HepG2 (cell line): ENCODE measurements around the gene MTARC1. TPM values are rescaled to one million over a fixed set of nuclear protein-coding genes. Genes with fewer than 3 reads are reported as not detected.

Experiments used
- ATAC-seq: fragments of 200-7000 bp; cut with Tn5 transposase; 3 replicates; pipeline ENCODE4 v1.9.1; 2020; ENCODE audit warnings: mild to moderate bottlenecking, moderate library complexity
- BruUV-seq: library from RNA; stranded (reverse); fragments of 400-500 nt; replicated peaks from 2 replicates; lab custom pipeline; 2021; lab: Mats Ljungman, UMichigan
- CTCF ChIA-PET: fragments of 300-600 bp; formaldehyde crosslinking; extraction: SDS; loops from one replicate; lab custom pipeline; 2021; ENCODE audit warnings: low total read pairs, inconsistent platforms, low intra/inter-chr PET ratio; lab: Yijun Ruan, JAX
- POLR2A ChIA-PET: fragments of 350-600 bp; sonication (Branson Sonifier 250); formaldehyde crosslinking; loops from one replicate; lab custom pipeline; 2020; ENCODE audit warnings: antibody characterized with exemption, inconsistent platforms; lab: Yijun Ruan, JAX
- DNase-seq: peaks from one replicate; pipeline ENCODE4 v3.0.0-alpha.2; 2015; ENCODE audit warnings: low spot score
- FAIRE-seq: peaks from 3 replicates; lab custom pipeline; 2011; peaks lifted over from hg19 to GRCh38; lab: Jason Lieb, UNC
- H2AFZ ChIP-seq: one replicate; pipeline ENCODE4 v1.6.1; 2011; ENCODE audit warnings: low read length, inconsistent platforms
- H3K27ac ChIP-seq: fragments of 300-600 bp; 3 replicates; pipeline ENCODE4 v1.8.0; 2011; ENCODE audit warnings: mixed run types, mild to moderate bottlenecking, mixed read lengths, low read length, inconsistent platforms; ENCODE audit not compliant: insufficient read depth; ENCODE audit errors: extremely low read length
- H3K27me3 ChIP-seq, 2 experiments: fragments of 200-600 bp in 1 of 2; 2 replicates in 1 of 2; 3 replicates in 1 of 2; pipeline versions ENCODE4 v1.6.0 to v1.8.0; 2011; ENCODE audit warnings: low read length in 2 of 2, mild to moderate bottlenecking in 2 of 2, moderate library complexity in 2 of 2, inconsistent platforms in 1 of 2; ENCODE audit not compliant: insufficient read depth in 2 of 2, control insufficient read depth in 1 of 2
- H3K36me3 ChIP-seq, 2 experiments: fragments of 200-600 bp in 1 of 2; replicated peaks in 1 of 2; 2 replicates in 1 of 2; 3 replicates in 1 of 2; pipeline versions ENCODE4 v1.5.1 to v1.8.0; 2011; ENCODE audit warnings: low read length in 2 of 2, inconsistent platforms in 1 of 2; ENCODE audit not compliant: insufficient read depth in 2 of 2, control insufficient read depth in 1 of 2
- H3K4me1 ChIP-seq: 2 replicates; pipeline ENCODE4 v1.5.1; 2012; ENCODE audit warnings: low read length, inconsistent platforms; ENCODE audit not compliant: insufficient read depth
- H3K4me2 ChIP-seq: 2 replicates; pipeline ENCODE4 v1.6.0; 2011; ENCODE audit warnings: low read depth, low read length, inconsistent platforms
- H3K4me3 ChIP-seq, 3 experiments: fragments of 200-600 bp in 1 of 3; sonication (generic), shearing (Covaris generic) in 1 of 3; replicated peaks in 1 of 3; 2 replicates each; pipeline ENCODE4 v1.5.1; 2011 to 2016; ENCODE audit warnings: low read length in 3 of 3, inconsistent platforms in 2 of 3, low read depth in 2 of 3, mild to moderate bottlenecking in 2 of 3, control low read depth in 1 of 3, mixed read lengths in 1 of 3; ENCODE audit not compliant: insufficient read depth in 1 of 3
- H3K79me2 ChIP-seq: one replicate; pipeline ENCODE4 v1.6.1; 2011; ENCODE audit warnings: low read length, inconsistent platforms; ENCODE audit not compliant: insufficient read depth
- H3K9ac ChIP-seq: 2 replicates; pipeline ENCODE4 v1.6.0; 2011; ENCODE audit warnings: mild to moderate bottlenecking, low read depth, low read length, inconsistent platforms; ENCODE audit not compliant: insufficient read depth
- H3K9me3 ChIP-seq: 2 replicates; pipeline ENCODE4 v1.5.1; 2012; ENCODE audit warnings: mild to moderate bottlenecking, low read length
- H4K20me1 ChIP-seq: 2 replicates; pipeline ENCODE4 v1.6.0; 2011; ENCODE audit warnings: inconsistent platforms, mild to moderate bottlenecking, low read length, moderate library complexity; ENCODE audit not compliant: insufficient read depth
- CCDC6 ChIP-seq: sonication (generic); formaldehyde crosslinking; IDR thresholded peaks from 2 replicates; pipeline ENCODE4 v1.8.1; 2022; ENCODE audit warnings: mild to moderate bottlenecking, missing genetic modification reagents, moderate library complexity
- FOXA3 ChIP-seq: IDR thresholded peaks from 2 replicates; pipeline ENCODE4 v1.6.1; 2016; ENCODE audit warnings: missing genetic modification reagents, missing compliant biosample characterization
- HNF1B ChIP-seq: sonication (generic); formaldehyde crosslinking; IDR thresholded peaks from 2 replicates; pipeline ENCODE4 v1.5.1; 2020; ENCODE audit warnings: mild to moderate bottlenecking, moderate library complexity, missing genetic modification reagents
- KLF6 ChIP-seq: IDR thresholded peaks from 2 replicates; pipeline ENCODE4 v1.8.0; 2016; ENCODE audit warnings: missing biosample characterization, missing genetic modification reagents
- REPIN1 ChIP-seq: sonication (generic); formaldehyde crosslinking; IDR thresholded peaks from 2 replicates; pipeline ENCODE4 v1.8.0; 2022; ENCODE audit warnings: missing genetic modification reagents, low read depth, mild to moderate bottlenecking, borderline replicate concordance
- RXRB ChIP-seq: IDR thresholded peaks from 2 replicates; pipeline ENCODE4 v1.6.1; 2016; ENCODE audit warnings: borderline replicate concordance, missing genetic modification reagents, missing compliant biosample characterization
- SOX13 ChIP-seq, 3 experiments: fragments of 450-650 bp in 1 of 3; sonication (generic) in 1 of 3; formaldehyde crosslinking in 1 of 3; IDR thresholded peaks in 2 of 3; conservative IDR thresholded peaks in 1 of 3; 2 replicates each; pipeline versions ENCODE4 v1.5.0 to v1.6.1; 2016 to 2020; ENCODE audit warnings: antibody characterized with exemption in 1 of 3, mild to moderate bottlenecking in 1 of 3, missing compliant biosample characterization in 1 of 3, missing genetic modification reagents in 1 of 3, moderate library complexity in 1 of 3
- TARDBP ChIP-seq: sonication (generic); formaldehyde crosslinking; IDR thresholded peaks from 2 replicates; pipeline ENCODE4 v1.8.0; 2022; ENCODE audit warnings: mild to moderate bottlenecking, missing genetic modification reagents
- THYN1 ChIP-seq: sonication (generic); formaldehyde crosslinking; IDR thresholded peaks from 2 replicates; pipeline ENCODE4 v1.8.1; 2023; ENCODE audit warnings: low read depth, mild to moderate bottlenecking, moderate library complexity, missing genetic modification reagents, borderline replicate concordance
- ZNF260 ChIP-seq: sonication (generic); formaldehyde crosslinking; IDR thresholded peaks from 2 replicates; pipeline ENCODE4 v1.4.0; 2020; ENCODE audit warnings: missing genetic modification reagents, low read depth, mild to moderate bottlenecking, borderline replicate concordance
- ZNF430 ChIP-seq: sonication (generic); formaldehyde crosslinking; IDR thresholded peaks from 2 replicates; pipeline ENCODE4 v1.9.0; 2021; ENCODE audit warnings: mild to moderate bottlenecking, missing genetic modification reagents
- ZNF777 ChIP-seq: sonication (generic); formaldehyde crosslinking; IDR thresholded peaks from 2 replicates; pipeline ENCODE4 v1.4.0; 2020; ENCODE audit warnings: missing genetic modification reagents
- ZNF782 ChIP-seq: sonication (generic); formaldehyde crosslinking; IDR thresholded peaks from 2 replicates; pipeline ENCODE4 v1.4.0; 2020; ENCODE audit warnings: missing genetic modification reagents, mild to moderate bottlenecking, borderline replicate concordance
- WGBS: methylation state at CpG from one replicate; pipeline ENCODE4 v1.1.6; 2017; ENCODE audit warnings: low lambda C conversion rate; 5-methylcytosine and 5-hydroxymethylcytosine counted together
- in situ Hi-C: cut with HindIII; loops from 2 replicates; pipeline ENCODE4 v1.10.0; 2017; ENCODE audit warnings: low pct_unique_long_range_greater_than_20kb; ENCODE audit not compliant: extremely low pct_ligation_motif_present
- intact Hi-C: fragments of 100-400 bp; cut with micrococcal nuclease; formaldehyde crosslinking; loops from one replicate; pipeline ENCODE4 v1.10.0; 2022; ENCODE audit not compliant: unreplicated experiment
- polyA plus RNA-seq, 8 experiments: library from polyadenylated mRNA; depleted of rRNA in 3 of 8; stranded (reverse) in 7 of 8; unstranded in 1 of 8; fragments of >200 nt; fragmentation: Illumina TruSeq in 4 of 8; extraction: Trizol in 4 of 8; gene quantifications; 2 replicates each; pipeline versions ENCODE4 v1.2.1 to v1.2.3, GENCODE V29; 2011 to 2016; ENCODE audit warnings: low read depth in 4 of 8, missing spikeins in 1 of 8, mixed read lengths in 1 of 8; ENCODE audit not compliant: insufficient read depth in 1 of 8
- total RNA-seq, 5 experiments: library from RNA; depleted of rRNA; stranded (reverse); fragments of >200 nt; fragmentation: Illumina TruSeq; extraction: Trizol; gene quantifications; 2 replicates each; pipeline ENCODE4 v1.2.3, GENCODE V29; 2016; ENCODE audit warnings: low read depth in 1 of 5
- TF ChIP-seq, protein P1 (sequence below), 2 experiments: sonication (generic) in 1 of 2; formaldehyde crosslinking in 1 of 2; IDR thresholded peaks; 2 replicates each; pipeline versions ENCODE4 v1.4.0 to v1.6.1; 2018 to 2020; ENCODE audit warnings: missing genetic modification reagents in 2 of 2, borderline replicate concordance in 1 of 2, low read depth in 1 of 2, mild to moderate bottlenecking in 1 of 2, missing biosample characterization in 1 of 2
- TF ChIP-seq, protein P2 (sequence below): sonication (generic); formaldehyde crosslinking; IDR thresholded peaks from 2 replicates; pipeline ENCODE4 v1.4.0; 2020; ENCODE audit warnings: missing genetic modification reagents, borderline replicate concordance
- TF ChIP-seq, protein P3 (sequence below): IDR thresholded peaks from 2 replicates; pipeline ENCODE4 v1.6.1; 2016; ENCODE audit warnings: mild to moderate bottlenecking

The MTARC1 gene
- total and polyA plus RNA-seq, 2 of the 13 experiments (the other 11 are each of a cell fraction or from before 2014, with no cell fraction given): 19.4 to 106 TPM

DNA sequence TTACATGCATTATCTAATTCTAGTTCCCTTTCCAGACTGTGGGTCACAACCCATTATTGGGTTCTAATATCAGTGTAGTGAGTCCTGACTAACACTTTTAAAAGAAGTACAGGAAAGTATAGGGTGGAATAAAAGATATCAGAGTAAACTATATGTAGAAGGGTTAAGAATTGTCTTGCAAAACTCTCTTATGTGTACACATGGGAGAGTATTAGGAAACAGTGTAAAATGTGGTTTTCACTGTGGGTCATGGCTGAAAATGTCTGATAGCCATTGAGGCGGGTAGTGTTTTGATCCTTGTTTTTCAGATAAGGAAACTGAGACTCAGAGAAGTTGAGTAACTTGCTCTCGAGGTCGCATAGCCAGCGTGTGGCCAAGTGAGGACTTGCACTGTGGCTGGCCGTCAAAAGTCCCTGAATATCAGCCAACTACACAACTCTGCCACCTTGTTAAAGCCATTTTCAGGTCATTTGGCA, 18.5 kb upstream of the MTARC1 start:
- intact Hi-C loops: loop anchor here (1.0 kb wide), 1 partner anchor 34 kb away; no protein-coding TSS in a partner anchor
- H2AFZ ChIP-seq: peak overlapping the region; percentile 12
- ChIA-PET CTCF (no interaction called here), POLR2A (interaction anchor here (1.2 to 2.5 kb wide), 6 partner anchors 8 to 82 kb away, joined by 3 to 39 read pairs (median 11); partner anchors contain the start of genes MTARC1 and MTARC2)
- peaks cover 0 to 2% of the 10 kb centered on the region in 2 experiments; a peak in 2 of 5 replicates for H3K36me3 ChIP-seq
- H3K4me2 ChIP-seq: peak overlapping the region; percentile 75
- no peaks in the 10 kb centered on the region for H3K9me3 ChIP-seq
- in situ Hi-C loops: no loop called here
- DNase-seq: peak; percentile 85
- H4K20me1 ChIP-seq: no peaks in the 10 kb centered on the region
- peak overlapping the region; percentile 43 for H3K9ac ChIP-seq
- no TSS peak for BruUV-seq
- WGBS: 3% methylated on average over 4 of the region's 5 CpGs
- H3K4me1 ChIP-seq: peaks cover 48% of the 10 kb centered on the region
- peak overlapping the region; percentile 87 for H3K27ac ChIP-seq
- peak; percentile 80 for ATAC-seq
- H3K79me2 ChIP-seq: no peaks in the 10 kb centered on the region
- peak overlapping the region; percentile 34 to 55 (median 34); a peak in 5 of 6 replicates for H3K4me3 ChIP-seq
- H3K27me3 ChIP-seq: no peaks in the 10 kb centered on the region
- FAIRE-seq: peak; percentile 60
- TF ChIP-seq ZNF430 (CRISPR knock-in tag) (0 out of 2 replicates have a peak, but pooled peaks have one; percentile 36), ZNF782 (CRISPR knock-in tag) (no peak), CCDC6 (CRISPR knock-in tag) (0 out of 2 replicates have a peak, but pooled peaks have one; percentile 46), ZNF260 (CRISPR knock-in tag) (peak; percentile 100), RXRB (CRISPR knock-in tag) (peak; percentile 54), SOX13 (IDR thresholded peaks at IDR 0.05) (no peak), SOX13 (CRISPR knock-in tag; conservative IDR thresholded peaks at IDR 0.05 in 1 of 2, IDR thresholded peaks at IDR 0.05 in 1 of 2) (peak in 1 of 2 experiments; percentile 69; a peak in 2 of 4 replicates), FOXA3 (CRISPR knock-in tag) (peak; percentile 77), HNF1B (CRISPR knock-in tag) (0 out of 2 replicates have a peak, but pooled peaks have one; percentile 30), ZNF777 (0 out of 2 replicates have a peak, but pooled peaks have one; percentile 7), KLF6 (CRISPR knock-in tag) (peak; percentile 33; the same call in 1 of the 2 replicates), THYN1 (CRISPR knock-in tag) (no peak), REPIN1 (CRISPR knock-in tag) (0 out of 2 replicates have a peak, but pooled peaks have one; percentile 22), TARDBP (CRISPR knock-in tag) (peak; percentile 47; the same call in 1 of the 2 replicates)
- TF ChIP-seq, protein P1, sequence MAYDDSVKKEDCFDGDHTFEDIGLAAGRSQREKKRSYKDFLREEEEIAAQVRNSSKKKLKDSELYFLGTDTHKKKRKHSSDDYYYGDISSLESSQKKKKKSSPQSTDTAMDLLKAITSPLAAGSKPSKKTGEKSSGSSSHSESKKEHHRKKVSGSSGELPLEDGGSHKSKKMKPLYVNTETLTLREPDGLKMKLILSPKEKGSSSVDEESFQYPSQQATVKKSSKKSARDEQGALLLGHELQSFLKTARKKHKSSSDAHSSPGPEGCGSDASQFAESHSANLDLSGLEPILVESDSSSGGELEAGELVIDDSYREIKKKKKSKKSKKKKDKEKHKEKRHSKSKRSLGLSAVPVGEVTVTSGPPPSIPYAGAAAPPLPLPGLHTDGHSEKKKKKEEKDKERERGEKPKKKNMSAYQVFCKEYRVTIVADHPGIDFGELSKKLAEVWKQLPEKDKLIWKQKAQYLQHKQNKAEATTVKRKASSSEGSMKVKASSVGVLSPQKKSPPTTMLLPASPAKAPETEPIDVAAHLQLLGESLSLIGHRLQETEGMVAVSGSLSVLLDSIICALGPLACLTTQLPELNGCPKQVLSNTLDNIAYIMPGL (CRISPR knock-in tag; IDR thresholded peaks at IDR 0.05; ENCODE audit: borderline replicate concordance in 1 of 2, low read depth in 1 of 2): 0 out of 4 replicates have a peak, but pooled peaks of 1 of the 2 experiments have one; percentile 37
- TF ChIP-seq, protein P2, sequence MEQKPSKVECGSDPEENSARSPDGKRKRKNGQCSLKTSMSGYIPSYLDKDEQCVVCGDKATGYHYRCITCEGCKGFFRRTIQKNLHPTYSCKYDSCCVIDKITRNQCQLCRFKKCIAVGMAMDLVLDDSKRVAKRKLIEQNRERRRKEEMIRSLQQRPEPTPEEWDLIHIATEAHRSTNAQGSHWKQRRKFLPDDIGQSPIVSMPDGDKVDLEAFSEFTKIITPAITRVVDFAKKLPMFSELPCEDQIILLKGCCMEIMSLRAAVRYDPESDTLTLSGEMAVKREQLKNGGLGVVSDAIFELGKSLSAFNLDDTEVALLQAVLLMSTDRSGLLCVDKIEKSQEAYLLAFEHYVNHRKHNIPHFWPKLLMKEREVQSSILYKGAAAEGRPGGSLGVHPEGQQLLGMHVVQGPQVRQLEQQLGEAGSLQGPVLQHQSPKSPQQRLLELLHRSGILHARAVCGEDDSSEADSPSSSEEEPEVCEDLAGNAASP (CRISPR knock-in tag): peak; percentile 63; the same call in 1 of the 2 replicates
- TF ChIP-seq, protein P3, sequence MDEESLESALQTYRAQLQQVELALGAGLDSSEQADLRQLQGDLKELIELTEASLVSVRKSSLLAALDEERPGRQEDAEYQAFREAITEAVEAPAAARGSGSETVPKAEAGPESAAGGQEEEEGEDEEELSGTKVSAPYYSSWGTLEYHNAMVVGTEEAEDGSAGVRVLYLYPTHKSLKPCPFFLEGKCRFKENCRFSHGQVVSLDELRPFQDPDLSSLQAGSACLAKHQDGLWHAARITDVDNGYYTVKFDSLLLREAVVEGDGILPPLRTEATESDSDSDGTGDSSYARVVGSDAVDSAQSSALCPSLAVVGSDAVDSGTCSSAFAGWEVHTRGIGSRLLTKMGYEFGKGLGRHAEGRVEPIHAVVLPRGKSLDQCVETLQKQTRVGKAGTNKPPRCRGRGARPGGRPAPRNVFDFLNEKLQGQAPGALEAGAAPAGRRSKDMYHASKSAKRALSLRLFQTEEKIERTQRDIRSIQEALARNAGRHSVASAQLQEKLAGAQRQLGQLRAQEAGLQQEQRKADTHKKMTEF: peak; percentile 61; the same call in 1 of the 2 replicates
